GM23338 (cell line): ENCODE results near the gene UAP1.

ENCODE experiments used
- CREB1 ChIP-seq: fragments of 250-450 bp; sonication (Bioruptor Pico); IDR thresholded peaks from 2 replicates; pipeline ENCODE4 v1.5.0; 2020; ENCODE audit warnings: low read depth, mild to moderate bottlenecking, moderate library complexity
- ETS1 ChIP-seq: IDR thresholded peaks from 2 replicates; pipeline ENCODE4 v1.6.1; 2016; ENCODE audit warnings: antibody characterized with exemption
- EZH2 ChIP-seq: fragments of 200-600 bp; sonication (generic); IDR thresholded peaks from one replicate; pipeline ENCODE4 v1.8.0; 2017; ENCODE audit warnings: antibody characterized with exemption, mild to moderate bottlenecking, low read depth; ENCODE audit not compliant: unreplicated experiment
- EZH2phosphoT487 ChIP-seq: fragments of 200-600 bp; sonication (generic); IDR thresholded peaks from one replicate; pipeline ENCODE4 v1.8.1; 2018; ENCODE audit warnings: antibody characterized with exemption; ENCODE audit not compliant: unreplicated experiment
- POLR2AphosphoS5 ChIP-seq: IDR thresholded peaks from 2 replicates; pipeline ENCODE4 v1.6.1; 2016; ENCODE audit warnings: antibody characterized with exemption, low read depth
- REST ChIP-seq: IDR thresholded peaks from one replicate; pipeline ENCODE4 v1.6.1; 2018; ENCODE audit warnings: antibody characterized with exemption; ENCODE audit not compliant: unreplicated experiment
- ZNF114 ChIP-seq: fragments of 250-450 bp; sonication (Bioruptor Pico); IDR thresholded peaks from 2 replicates; pipeline ENCODE4 v1.5.0; 2020; ENCODE audit warnings: mild to moderate bottlenecking, moderate library complexity
- ZNF331 ChIP-seq: fragments of 250-450 bp; sonication (Bioruptor Pico); IDR thresholded peaks from 2 replicates; pipeline ENCODE4 v1.5.0; 2020; ENCODE audit warnings: low read depth, mild to moderate bottlenecking, moderate library complexity
- TF ChIP-seq, protein P1 (sequence below), 2 experiments: fragments of 200-600 bp in 1 of 2; sonication (generic) in 1 of 2; conservative IDR thresholded peaks; 2 replicates each; pipeline versions ENCODE4 v1.5.1 to v1.6.1; 2016 to 2017; ENCODE audit warnings: antibody characterized with exemption in 2 of 2, low read depth in 2 of 2, mild to moderate bottlenecking in 2 of 2, moderate library complexity in 1 of 2

DNA sequence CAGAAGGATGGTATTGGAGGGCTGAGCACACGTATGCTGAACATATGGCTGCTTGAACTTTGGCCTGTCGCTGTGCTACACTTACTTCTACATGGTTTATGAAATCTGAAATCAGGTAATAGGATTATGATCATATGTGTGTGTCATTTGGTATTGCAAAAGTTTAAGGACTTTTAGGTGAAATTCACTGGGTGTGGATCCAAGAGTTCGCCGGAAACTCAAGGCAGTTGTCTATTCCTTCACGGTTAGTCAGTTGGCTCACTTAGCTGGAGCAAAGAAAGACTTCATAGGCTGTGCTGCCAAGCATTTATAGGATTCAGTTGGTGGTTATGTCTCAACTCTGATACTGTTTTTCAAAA lies 927 bp downstream of the UAP1 start:
- TF ChIP-seq, protein P1, sequence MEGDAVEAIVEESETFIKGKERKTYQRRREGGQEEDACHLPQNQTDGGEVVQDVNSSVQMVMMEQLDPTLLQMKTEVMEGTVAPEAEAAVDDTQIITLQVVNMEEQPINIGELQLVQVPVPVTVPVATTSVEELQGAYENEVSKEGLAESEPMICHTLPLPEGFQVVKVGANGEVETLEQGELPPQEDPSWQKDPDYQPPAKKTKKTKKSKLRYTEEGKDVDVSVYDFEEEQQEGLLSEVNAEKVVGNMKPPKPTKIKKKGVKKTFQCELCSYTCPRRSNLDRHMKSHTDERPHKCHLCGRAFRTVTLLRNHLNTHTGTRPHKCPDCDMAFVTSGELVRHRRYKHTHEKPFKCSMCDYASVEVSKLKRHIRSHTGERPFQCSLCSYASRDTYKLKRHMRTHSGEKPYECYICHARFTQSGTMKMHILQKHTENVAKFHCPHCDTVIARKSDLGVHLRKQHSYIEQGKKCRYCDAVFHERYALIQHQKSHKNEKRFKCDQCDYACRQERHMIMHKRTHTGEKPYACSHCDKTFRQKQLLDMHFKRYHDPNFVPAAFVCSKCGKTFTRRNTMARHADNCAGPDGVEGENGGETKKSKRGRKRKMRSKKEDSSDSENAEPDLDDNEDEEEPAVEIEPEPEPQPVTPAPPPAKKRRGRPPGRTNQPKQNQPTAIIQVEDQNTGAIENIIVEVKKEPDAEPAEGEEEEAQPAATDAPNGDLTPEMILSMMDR (conservative IDR thresholded peaks at IDR 0.05; ENCODE audit: low read depth in 2 of 2) = no peak
- TF ChIP-seq EZH2 (no peak), POLR2AphosphoS5 (no peak), EZH2phosphoT487 (no peak), ETS1 (no peak), ZNF114 (CRISPR knock-in tag) (no peak), CREB1 (no peak), REST (no peak), ZNF331 (CRISPR knock-in tag) (no peak)
